HL-60 (cell line): ENCODE results near the gene SPATS2L.

Source experiments
- DNase-seq, 2 experiments: peaks; one replicate each; pipeline ENCODE4 v3.0.0-alpha.2; 2010 to 2020; ENCODE audit warnings: low read depth in 1 of 2, low spot score in 1 of 2
- H3K27ac ChIP-seq: fragments of 250-450 bp; sonication (Bioruptor Pico); replicated peaks from 2 replicates; pipeline ENCODE4 v1.5.1; 2020; ENCODE audit warnings: mild to moderate bottlenecking, moderate library complexity
- H3K27me3 ChIP-seq: fragments of 250-450 bp; sonication (Bioruptor Pico); 2 replicates; pipeline ENCODE4 v1.5.1; 2021; ENCODE audit warnings: mild to moderate bottlenecking, moderate library complexity; ENCODE audit not compliant: insufficient read depth, poor library complexity, severe bottlenecking
- H3K4me3 ChIP-seq: replicated peaks from 2 replicates; pipeline ENCODE4 v1.5.1; 2011; ENCODE audit warnings: mild to moderate bottlenecking, control low read depth, low read length; ENCODE audit not compliant: insufficient read depth
- CTCF ChIP-seq: IDR thresholded peaks from one replicate; pipeline ENCODE4 v1.5.1; 2011; ENCODE audit warnings: low read length, control low read depth, inconsistent platforms; ENCODE audit not compliant: insufficient read depth
- GABPA ChIP-seq: IDR thresholded peaks from 2 replicates; pipeline ENCODE4 v1.6.1; 2012; ENCODE audit warnings: low read depth
- POLR2AphosphoS5 ChIP-seq: IDR thresholded peaks from 2 replicates; pipeline ENCODE4 v1.6.1; 2012; ENCODE audit warnings: low read depth
- REST ChIP-seq: IDR thresholded peaks from 2 replicates; pipeline ENCODE4 v1.6.1; 2012; ENCODE audit warnings: low read depth; ENCODE audit not compliant: insufficient replicate concordance
- SPI1 ChIP-seq: IDR thresholded peaks from 2 replicates; pipeline ENCODE4 v1.6.1; 2012; ENCODE audit warnings: low read depth, mild to moderate bottlenecking, borderline replicate concordance

Gene SPATS2L

DNA sequence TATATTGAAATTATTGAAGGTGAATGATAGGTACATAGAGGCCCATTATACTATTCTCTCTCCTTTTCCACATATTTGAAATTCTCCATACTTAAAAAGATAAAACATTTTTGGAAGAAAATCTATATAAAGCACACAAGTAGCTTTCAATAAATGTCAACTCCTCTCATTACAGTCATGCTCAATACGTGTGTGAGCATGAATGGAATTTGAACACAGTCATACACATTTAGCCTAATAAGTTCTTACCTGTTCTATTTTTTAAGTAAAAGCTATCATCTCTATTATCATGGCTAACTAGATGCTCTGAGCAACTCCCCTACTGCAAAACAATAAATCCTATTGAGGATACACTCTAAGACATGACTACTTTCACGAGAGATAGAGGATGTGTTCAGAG, 41.9 kb upstream of the SPATS2L start:
- Histone ChIP-seq H3K27me3 (no peaks in the 10 kb centered on the region), H3K27ac (no peak overlapping the region), H3K4me3 (no peak overlapping the region)
- no peak for DNase-seq
- no peak for TF ChIP-seq REST
- TF ChIP-seq GABPA: no peak

GRCh38 chr2:200266406-200266805, 40.1 kb upstream of the SPATS2L start:
- TF ChIP-seq GABPA (no peak), CTCF (no peak), POLR2AphosphoS5 (no peak), REST (no peak), SPI1 (no peak)
- H3K4me3 ChIP-seq: no peak overlapping the region
- H3K27me3 ChIP-seq: no peaks in the 10 kb centered on the region
- no peak for DNase-seq
- H3K27ac ChIP-seq: no peak overlapping the region

- TF ChIP-seq SPI1: no peak
- TF ChIP-seq CTCF: no peak
- TF ChIP-seq POLR2AphosphoS5: no peak
- TF ChIP-seq REST: no peak
- no peak for DNase-seq
- no peaks in the 10 kb centered on the region for H3K27me3 ChIP-seq
- no peak overlapping the region for H3K27ac ChIP-seq
- no peak overlapping the region for H3K4me3 ChIP-seq
Measured at GRCh38 chr2:200267350-200267749, 39.1 kb upstream of the SPATS2L start.

DNA sequence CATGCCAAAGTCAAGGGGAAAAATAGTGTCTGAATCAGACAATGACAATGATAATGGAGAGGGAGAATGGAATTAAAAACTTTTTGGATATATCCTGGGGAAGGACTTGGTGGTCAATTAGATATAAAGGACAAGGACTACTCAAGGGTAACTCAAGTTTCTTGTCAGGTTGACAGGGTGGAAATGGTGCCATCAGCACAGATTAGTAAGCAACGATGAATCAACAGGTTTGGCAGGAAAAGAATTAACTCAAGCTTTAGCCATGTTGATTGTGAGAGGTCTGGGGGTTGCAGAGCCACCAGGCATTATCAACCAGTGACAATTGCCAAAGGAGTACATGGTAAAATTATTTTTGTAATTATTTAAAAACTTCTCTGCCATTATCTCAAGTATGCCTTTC, 35.8 kb upstream of the SPATS2L start:
- H3K27ac ChIP-seq: no peak overlapping the region
- H3K27me3 ChIP-seq: no peaks in the 10 kb centered on the region
- TF ChIP-seq POLR2AphosphoS5 (no peak), GABPA (no peak), REST (no peak), SPI1 (no peak), CTCF (no peak)
- no peak overlapping the region for H3K4me3 ChIP-seq
- DNase-seq: no peak
